Epithelial cell of proximal tubule (primary cell): Measurements from ENCODE around the gene CREB3L4. TPM values are rescaled to one million over a fixed set of nuclear protein-coding genes. Genes with fewer than 3 reads are reported as not detected.

Source experiments
- DNase-seq: peaks from one replicate; pipeline ENCODE4 v3.0.0-alpha.2; 2011; ENCODE audit warnings: low read depth
- H3K4me3 ChIP-seq: 2 replicates; pipeline ENCODE4 v1.5.1; 2011; ENCODE audit warnings: low read depth, mild to moderate bottlenecking, low read length
- CTCF ChIP-seq: conservative IDR thresholded peaks from 2 replicates; pipeline ENCODE4 v1.5.1; 2012; ENCODE audit warnings: low read depth, mild to moderate bottlenecking, low read length
- total RNA-seq: library from RNA; depleted of rRNA; stranded (reverse); fragments of >200 nt; gene quantifications from 2 replicates; pipeline ENCODE4 v1.2.3, GENCODE V29; 2015

The CREB3L4 gene
- total RNA-seq, 1 donor from 2014 or later: 10.7 TPM

DNA sequence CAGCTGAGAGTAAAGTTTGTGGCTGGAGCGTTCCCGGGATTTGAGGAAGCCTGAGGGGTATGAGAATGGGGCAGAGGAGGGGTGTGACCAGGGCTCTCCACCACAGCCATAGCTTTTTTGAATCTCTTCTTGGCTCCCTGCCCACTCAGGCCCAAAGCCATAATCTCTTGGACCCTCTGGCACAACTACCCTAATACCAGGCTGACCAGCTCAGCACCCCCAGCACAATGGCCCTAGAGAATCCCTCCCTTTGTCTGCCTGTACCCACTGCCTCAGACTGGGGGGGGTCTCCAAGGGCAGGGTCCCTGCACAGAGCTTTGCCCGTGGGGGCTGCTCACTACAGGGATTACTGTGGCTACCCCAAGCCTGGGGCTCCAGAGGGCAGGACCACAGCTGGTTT lies 28.7 kb upstream of the CREB3L4 start:
- no peak for DNase-seq
- no peak overlapping the region for H3K4me3 ChIP-seq
- no peak for TF ChIP-seq CTCF

DNA sequence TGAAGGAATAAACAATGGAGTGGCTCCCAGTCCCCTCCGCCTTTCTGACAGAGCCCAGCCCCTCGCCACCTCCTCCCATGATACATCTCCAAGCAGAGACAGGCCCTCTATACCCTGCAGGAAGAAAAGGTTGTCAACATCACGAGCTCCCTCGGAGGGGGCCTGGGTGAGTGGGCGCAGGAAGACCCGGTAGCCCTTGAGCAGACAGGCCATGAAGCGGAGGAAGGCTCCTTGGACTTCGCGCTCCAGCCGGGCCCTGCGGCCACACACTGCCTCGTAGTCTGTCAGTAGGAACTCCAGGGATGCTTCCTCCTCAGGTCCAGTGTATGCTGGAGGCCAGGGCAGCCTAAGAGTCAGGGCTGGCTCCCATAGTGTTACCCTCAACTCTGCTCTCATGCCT lies 28.2 kb upstream of the CREB3L4 start:
- H3K4me3 ChIP-seq: no peak overlapping the region
- no peak for DNase-seq
- TF ChIP-seq CTCF: no peak

GRCh38 chr1:153940756-153941155 lies 26.9 kb upstream of the CREB3L4 start:
- no peak overlapping the region for H3K4me3 ChIP-seq
- DNase-seq: no peak
- no peak for TF ChIP-seq CTCF

DNA sequence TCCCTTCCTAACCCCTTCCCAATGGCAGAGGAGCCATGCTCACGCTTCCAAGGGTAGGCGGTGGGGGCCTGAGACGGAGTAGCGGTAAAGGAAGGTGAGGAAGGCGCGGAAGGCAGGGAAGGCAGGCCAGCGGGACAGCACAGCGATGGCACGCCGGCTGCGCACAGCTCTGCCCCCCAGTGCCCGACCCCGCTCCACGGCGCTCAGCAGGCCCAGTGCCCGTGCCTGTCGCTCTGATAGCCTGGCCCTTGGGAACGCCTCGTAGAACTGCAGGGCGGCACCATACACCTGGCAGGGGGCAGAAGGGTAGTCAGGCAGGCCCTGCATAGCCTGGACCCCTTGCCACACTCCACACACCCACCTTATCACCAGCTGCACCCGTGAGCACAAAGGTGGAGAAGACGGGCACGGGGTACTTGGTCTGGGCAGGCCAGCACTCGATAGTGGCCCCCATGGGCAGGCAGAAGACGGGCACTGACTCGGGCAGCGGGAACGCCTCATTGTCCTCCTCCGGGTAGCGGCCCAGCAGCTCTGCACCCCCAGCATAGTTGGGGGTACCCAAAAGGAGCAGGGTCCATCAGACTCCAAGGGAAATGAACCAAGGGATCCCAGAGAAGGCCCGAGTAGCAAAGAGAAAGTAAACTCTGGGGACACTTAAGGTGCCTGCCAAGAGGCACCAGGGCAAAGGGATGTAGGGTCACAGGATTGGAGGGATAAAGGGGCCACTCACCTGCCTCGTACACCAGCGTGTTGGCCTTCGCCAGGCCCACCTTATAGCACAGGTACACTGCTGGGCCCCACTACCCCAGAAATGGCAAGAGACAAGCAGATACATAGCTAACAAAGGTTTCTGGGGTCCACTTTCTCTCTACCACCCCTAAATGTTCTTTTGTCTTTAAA lies 25.6 kb upstream of the CREB3L4 start:
- no peak overlapping the region for H3K4me3 ChIP-seq
- DNase-seq: no peak
- TF ChIP-seq CTCF: no peak

GRCh38 chr1:153942766-153943549 lies 24.7 kb upstream of the CREB3L4 start:
- no peak for DNase-seq
- H3K4me3 ChIP-seq: no peak overlapping the region
- no peak for TF ChIP-seq CTCF

GRCh38 chr1:153944005-153944826 lies 23.5 kb upstream of the CREB3L4 start:
- DNase-seq: no peak
- H3K4me3 ChIP-seq: no peak overlapping the region
- no peak for TF ChIP-seq CTCF
